Measurements from ENCODE around the gene LMTK3. TPM values are rescaled to one million over a fixed set of nuclear protein-coding genes. Genes with fewer than 3 reads are reported as not detected.

Gene LMTK3
- total RNA-seq, 2 donors from 2014 or later = 4.2 to 9.6 TPM

GRCh38 chr19:48552406-48553322, 41.0 kb upstream of the LMTK3 start:
- WGBS, 2 donors = 78 to 82% methylated on average over 14 to 18 of the region's 19 CpGs
- intact Hi-C loops (cut with DNase I) = no loop called here
- Histone ChIP-seq H3K27me3 (no peaks in the 10 kb centered on the region), H3K9me3 (no peaks in the 10 kb centered on the region), H3K4me3 (no peak overlapping the region), H3K36me3 (replicated peaks in 1 of 2; ENCODE audit: insufficient read depth in 1 of 2, low read depth in 2 of 2) (no peaks in the 10 kb centered on the region), H3K27ac (peak overlapping the region in 2 of 4 donors; percentile 36 to 45), H3K4me1 (peaks cover 26% of the 10 kb centered on the region)
- ATAC-seq (no peak), DNase-seq (no peak)
- no peak for TF ChIP-seq POLR2A (IDR thresholded peaks at IDR 0.05)
- TF ChIP-seq, protein P1, sequence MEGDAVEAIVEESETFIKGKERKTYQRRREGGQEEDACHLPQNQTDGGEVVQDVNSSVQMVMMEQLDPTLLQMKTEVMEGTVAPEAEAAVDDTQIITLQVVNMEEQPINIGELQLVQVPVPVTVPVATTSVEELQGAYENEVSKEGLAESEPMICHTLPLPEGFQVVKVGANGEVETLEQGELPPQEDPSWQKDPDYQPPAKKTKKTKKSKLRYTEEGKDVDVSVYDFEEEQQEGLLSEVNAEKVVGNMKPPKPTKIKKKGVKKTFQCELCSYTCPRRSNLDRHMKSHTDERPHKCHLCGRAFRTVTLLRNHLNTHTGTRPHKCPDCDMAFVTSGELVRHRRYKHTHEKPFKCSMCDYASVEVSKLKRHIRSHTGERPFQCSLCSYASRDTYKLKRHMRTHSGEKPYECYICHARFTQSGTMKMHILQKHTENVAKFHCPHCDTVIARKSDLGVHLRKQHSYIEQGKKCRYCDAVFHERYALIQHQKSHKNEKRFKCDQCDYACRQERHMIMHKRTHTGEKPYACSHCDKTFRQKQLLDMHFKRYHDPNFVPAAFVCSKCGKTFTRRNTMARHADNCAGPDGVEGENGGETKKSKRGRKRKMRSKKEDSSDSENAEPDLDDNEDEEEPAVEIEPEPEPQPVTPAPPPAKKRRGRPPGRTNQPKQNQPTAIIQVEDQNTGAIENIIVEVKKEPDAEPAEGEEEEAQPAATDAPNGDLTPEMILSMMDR (IDR thresholded peaks at IDR 0.05) = no peak

DNA sequence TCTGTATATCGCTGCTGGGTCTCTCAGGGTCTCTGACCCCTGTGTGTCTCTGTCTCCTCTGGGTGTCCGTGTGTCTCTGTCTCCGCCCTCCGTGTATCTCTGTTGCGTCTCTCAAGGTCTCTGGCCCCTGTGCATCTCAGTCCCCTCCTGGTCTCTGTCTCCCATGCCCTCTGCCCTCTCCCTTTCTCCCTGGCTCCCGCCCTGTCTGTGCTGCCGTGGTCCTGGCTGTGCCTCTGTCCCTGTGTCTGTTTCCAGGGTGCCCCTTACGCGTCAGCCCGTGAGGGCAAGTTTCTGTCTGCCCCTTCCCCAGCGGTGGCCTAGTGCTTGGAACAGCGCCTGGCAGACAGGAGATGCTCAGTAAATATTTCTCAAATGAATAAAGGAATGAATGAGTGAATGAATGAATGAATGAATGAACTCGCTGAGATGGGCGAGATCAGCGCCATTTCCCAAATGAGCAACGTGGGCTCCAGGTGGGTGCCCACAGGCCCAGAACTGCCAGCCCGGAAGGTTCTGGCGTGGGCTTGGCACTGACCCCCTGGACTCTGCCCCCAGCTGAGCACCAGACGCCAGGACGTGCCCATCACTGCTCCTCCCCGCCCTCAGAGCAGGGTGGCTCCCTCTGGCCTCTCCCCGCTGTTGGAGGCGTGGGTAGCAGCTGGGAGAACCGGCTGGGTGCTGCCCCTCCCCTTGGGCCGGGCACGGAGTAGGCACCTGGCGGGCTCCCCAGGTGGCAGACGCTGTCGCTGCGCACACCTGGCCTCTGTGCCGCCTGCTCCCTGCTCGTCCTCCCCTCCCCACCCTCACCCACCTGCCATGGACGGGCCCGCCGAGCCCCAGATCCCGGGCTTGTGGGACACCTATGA, 40.0 kb upstream of the LMTK3 start, which contains the start of gene SULT2B1:
TSS of gene SULT2B1 (plus strand) at position 736 of the 866 bp plus-strand sequence. CDS start at position 817, 81 bp downstream.
- intact Hi-C loops (cut with DNase I) = no loop called here
- H3K4me3 ChIP-seq = no peak within 1 kb of the TSS
- H3K36me3 ChIP-seq (replicated peaks in 1 of 2; ENCODE audit: insufficient read depth in 1 of 2, low read depth in 2 of 2) = no peaks in the 10 kb centered on the region
- H3K4me1 ChIP-seq = peaks cover 26% of the 10 kb centered on the region
- WGBS, 2 donors = 29 to 39% methylated on average over 18 to 36 of the region's 36 CpGs
- ATAC-seq (peak; percentile 66), DNase-seq (peak; percentile 54 to 81 (median 76))
- no peaks in the 10 kb centered on the region for H3K27me3 ChIP-seq
- TF ChIP-seq POLR2A (IDR thresholded peaks at IDR 0.05) = no peak
- TF ChIP-seq, protein P1 (IDR thresholded peaks at IDR 0.05) = peak in 1 of 7 experiments; percentile 25
- no peaks in the 10 kb centered on the region for H3K9me3 ChIP-seq
- H3K27ac ChIP-seq = peak within 1 kb of the TSS in 2 of 4 donors; percentile 36 to 45

GRCh38 chr19:48549380-48549779, 37.7 kb upstream of the LMTK3 start:
- intact Hi-C loops (cut with DNase I) = no loop called here
- WGBS, 2 donors = 55 to 64% methylated on average over 5 of the region's 5 CpGs

DNA sequence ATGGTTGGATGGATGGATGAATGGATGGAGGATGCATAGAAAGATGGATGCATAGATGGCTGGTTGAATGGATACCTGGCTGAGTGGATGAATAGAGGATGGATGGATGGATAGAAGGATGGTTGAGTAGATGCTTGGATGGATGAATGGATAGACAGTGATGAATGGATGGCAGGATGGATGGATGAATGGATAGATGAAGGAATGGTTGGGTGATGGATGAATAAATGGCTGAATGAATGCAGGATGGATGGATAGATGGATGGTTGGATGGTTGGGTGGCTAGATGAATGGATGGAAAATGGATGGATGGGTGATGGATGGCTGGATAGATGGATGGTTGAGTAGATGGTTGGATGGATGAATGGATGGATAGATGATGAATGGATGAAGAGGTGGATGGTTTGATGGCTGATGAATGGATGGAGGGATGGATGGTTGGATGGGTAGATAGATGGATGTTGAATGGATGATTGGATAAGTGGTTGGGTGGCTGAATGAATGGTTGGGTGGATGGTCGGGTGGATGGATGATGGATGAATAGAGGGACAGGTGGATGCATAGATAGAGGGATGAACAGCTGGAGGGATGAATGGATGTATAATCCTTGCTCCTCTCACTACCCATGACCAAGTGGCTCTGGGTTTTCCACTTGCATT, 36.7 kb upstream of the LMTK3 start:
- no peak for DNase-seq
- Histone ChIP-seq H3K4me1 (peaks cover 21% of the 10 kb centered on the region), H3K4me3 (no peak overlapping the region), H3K27me3 (no peaks in the 10 kb centered on the region), H3K27ac (no peak overlapping the region), H3K9me3 (no peaks in the 10 kb centered on the region), H3K36me3 (replicated peaks in 1 of 2; ENCODE audit: insufficient read depth in 1 of 2, low read depth in 2 of 2) (no peaks in the 10 kb centered on the region)
- no peak for ATAC-seq
- TF ChIP-seq POLR2A (IDR thresholded peaks at IDR 0.05) = no peak
- TF ChIP-seq, protein P1 (IDR thresholded peaks at IDR 0.05) = no peak
- intact Hi-C loops (cut with DNase I) = no loop called here
- WGBS, 2 donors = 74 to 85% methylated on average over 1 of the region's 1 CpG

More at GRCh38 chr19:48549380-48549779, 37.7 kb upstream of the LMTK3 start:
- TF ChIP-seq, protein P1 (IDR thresholded peaks at IDR 0.05) = no peak
- TF ChIP-seq POLR2A (IDR thresholded peaks at IDR 0.05) = no peak
- Histone ChIP-seq H3K4me3 (no peak overlapping the region), H3K27ac (no peak overlapping the region), H3K4me1 (peaks cover 26% of the 10 kb centered on the region), H3K27me3 (no peaks in the 10 kb centered on the region), H3K9me3 (no peaks in the 10 kb centered on the region), H3K36me3 (replicated peaks in 1 of 2; ENCODE audit: insufficient read depth in 1 of 2, low read depth in 2 of 2) (no peaks in the 10 kb centered on the region)
- DNase-seq = no peak
- no peak for ATAC-seq

Data from body of pancreas (tissue), 4 donors.